Bronchial epithelial cell (primary cell): ENCODE results near the gene RBM19. TPM values are rescaled to one million over a fixed set of nuclear protein-coding genes. Genes with fewer than 3 reads are reported as not detected.

Experiments used
- DNase-seq: peaks from one replicate; pipeline ENCODE4 v3.0.0-alpha.2; 2010; ENCODE audit warnings: low read depth
- FAIRE-seq: peaks from 2 replicates; lab custom pipeline; 2011; peaks lifted over from hg19 to GRCh38; lab: Jason Lieb, UNC
- H3K27me3 ChIP-seq: 2 replicates; pipeline ENCODE4 v1.5.1; 2011; ENCODE audit warnings: low read length; ENCODE audit not compliant: control insufficient read depth, insufficient read depth
- H3K36me3 ChIP-seq: 2 replicates; pipeline ENCODE4 v1.5.1; 2011; ENCODE audit warnings: low read length; ENCODE audit not compliant: control insufficient read depth, insufficient read depth
- H3K4me3 ChIP-seq: 2 replicates; pipeline ENCODE4 v1.5.1; 2011; ENCODE audit warnings: mild to moderate bottlenecking, low read depth, low read length, control low read depth
- total RNA-seq: library from RNA; depleted of rRNA; stranded (reverse); fragments of >200 nt; gene quantifications from 2 replicates; pipeline ENCODE4 v1.2.1, GENCODE V29; 2014
- TF ChIP-seq, protein P1 (sequence below): IDR thresholded peaks from 2 replicates; pipeline ENCODE4 v1.5.1; 2011; ENCODE audit warnings: mild to moderate bottlenecking, moderate library complexity, low read length, control low read depth, inconsistent platforms; ENCODE audit not compliant: insufficient read depth, severe bottlenecking

RBM19 gene
- total RNA-seq, 1 donor from 2014 or later: 19.0 TPM

DNA sequence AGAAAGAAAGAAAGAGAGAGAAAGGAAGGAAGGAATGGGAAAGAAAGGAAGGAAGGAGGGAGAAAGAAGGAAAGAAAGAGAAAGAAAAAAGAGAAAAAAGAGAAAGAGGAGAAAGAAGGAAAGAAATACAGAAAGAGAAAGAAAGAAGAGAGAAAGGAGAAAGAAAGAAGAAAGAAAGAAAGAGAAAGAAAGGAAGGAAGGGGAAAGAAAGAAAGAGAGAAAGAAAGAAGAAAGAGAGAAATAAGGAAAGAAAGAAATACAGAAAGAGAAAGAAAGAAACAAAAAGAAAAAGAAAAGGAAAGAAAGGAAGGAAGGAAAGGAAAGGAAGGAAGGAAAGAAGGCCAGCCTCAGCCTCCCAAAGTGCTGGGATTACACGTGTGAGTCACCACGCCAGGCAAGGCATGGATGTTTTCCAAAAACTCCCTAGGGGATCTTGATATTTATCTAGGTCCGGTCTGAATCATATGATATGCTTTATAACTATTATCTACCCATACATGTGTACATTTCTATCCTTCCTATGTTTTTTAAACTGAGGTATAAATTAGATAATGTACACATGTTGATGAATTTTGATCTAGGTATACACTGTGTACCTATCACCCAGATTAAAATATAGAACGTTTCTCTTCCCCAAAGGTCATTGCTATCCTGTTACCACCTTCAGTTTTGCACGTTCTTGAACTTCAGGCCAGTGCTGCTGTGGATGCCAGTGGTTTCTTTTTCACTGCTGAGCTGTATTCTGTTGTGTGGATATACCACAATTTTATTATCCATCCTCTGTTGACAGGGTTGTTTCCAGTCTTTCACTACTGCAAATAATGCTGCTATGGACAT is 177.9 kb downstream of the RBM19 start:
- TF ChIP-seq, protein P1, sequence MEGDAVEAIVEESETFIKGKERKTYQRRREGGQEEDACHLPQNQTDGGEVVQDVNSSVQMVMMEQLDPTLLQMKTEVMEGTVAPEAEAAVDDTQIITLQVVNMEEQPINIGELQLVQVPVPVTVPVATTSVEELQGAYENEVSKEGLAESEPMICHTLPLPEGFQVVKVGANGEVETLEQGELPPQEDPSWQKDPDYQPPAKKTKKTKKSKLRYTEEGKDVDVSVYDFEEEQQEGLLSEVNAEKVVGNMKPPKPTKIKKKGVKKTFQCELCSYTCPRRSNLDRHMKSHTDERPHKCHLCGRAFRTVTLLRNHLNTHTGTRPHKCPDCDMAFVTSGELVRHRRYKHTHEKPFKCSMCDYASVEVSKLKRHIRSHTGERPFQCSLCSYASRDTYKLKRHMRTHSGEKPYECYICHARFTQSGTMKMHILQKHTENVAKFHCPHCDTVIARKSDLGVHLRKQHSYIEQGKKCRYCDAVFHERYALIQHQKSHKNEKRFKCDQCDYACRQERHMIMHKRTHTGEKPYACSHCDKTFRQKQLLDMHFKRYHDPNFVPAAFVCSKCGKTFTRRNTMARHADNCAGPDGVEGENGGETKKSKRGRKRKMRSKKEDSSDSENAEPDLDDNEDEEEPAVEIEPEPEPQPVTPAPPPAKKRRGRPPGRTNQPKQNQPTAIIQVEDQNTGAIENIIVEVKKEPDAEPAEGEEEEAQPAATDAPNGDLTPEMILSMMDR: no peak
- Histone ChIP-seq H3K4me3 (no peak overlapping the region), H3K27me3 (no peaks in the 10 kb centered on the region), H3K36me3 (no peaks in the 10 kb centered on the region)
- DNase-seq (peak; percentile 18), FAIRE-seq (no peak)

DNA sequence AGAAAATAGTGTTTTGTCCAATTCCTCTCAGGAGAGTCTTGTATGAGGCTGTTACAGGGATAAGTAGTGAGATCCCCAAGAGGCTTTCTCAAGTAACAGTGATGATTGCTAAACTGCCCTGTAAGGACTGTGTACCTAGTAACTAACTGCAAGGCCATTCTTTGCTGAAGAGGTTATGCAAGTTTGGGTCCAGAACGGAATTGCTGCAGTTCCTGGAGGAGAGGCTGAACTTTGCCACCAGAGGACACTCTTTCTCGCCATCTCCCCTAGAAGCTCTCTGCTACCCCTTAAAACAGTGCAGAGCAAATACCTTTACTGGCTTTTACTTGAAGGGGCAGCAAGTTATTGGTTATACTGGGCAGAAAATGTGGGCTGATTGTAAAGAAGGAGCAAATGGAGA is 180.0 kb downstream of the RBM19 start:
- Histone ChIP-seq H3K27me3 (no peaks in the 10 kb centered on the region), H3K36me3 (no peaks in the 10 kb centered on the region), H3K4me3 (no peak overlapping the region)
- DNase-seq (no peak), FAIRE-seq (no peak)
- TF ChIP-seq, protein P1: no peak

DNA sequence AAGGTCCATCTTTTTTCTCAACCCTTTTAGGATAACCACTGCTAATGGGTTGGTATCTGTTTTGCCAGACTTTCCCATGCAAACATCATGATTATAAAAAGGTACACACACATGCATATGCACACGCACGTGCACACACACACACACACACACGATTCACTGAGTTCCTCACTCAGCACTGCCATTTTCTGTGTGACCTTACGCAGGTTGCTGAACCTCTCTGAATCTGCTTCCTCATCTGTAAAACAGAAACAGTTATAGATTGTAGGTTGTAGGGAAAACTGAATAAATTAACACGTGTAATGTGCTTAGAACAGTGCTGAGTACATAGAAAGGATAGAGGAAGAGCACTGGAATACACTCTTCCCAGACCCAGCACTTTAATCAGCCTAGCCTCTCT is 182.3 kb downstream of the RBM19 start:
- Histone ChIP-seq H3K36me3 (no peaks in the 10 kb centered on the region), H3K27me3 (no peaks in the 10 kb centered on the region), H3K4me3 (no peak overlapping the region)
- FAIRE-seq (no peak), DNase-seq (no peak)
- TF ChIP-seq, protein P1: no peak

DNA sequence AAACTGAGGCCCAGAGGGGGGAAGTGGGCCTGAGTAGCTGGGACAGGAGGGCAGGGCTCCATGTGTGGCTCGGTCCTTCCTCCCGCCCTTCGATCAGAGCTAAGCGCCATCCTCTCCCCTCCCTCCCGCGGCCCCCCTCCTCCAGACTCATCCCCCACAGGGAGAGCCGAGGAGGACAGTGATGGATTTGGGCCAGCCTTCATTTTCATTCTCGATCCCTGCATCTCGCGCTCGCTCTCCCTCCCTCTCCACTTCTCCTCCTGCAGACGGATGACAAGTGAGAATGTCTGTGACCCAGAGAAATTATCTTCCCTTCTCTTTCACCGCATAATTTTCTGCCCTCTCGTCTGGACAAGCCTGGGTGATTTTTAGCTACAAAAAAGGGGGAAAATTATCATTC is 183.3 kb downstream of the RBM19 start:
- Histone ChIP-seq H3K27me3 (no peaks in the 10 kb centered on the region), H3K4me3 (no peak overlapping the region), H3K36me3 (no peaks in the 10 kb centered on the region)
- no peak for DNase-seq
- TF ChIP-seq, protein P1: no peak
- no peak for FAIRE-seq

DNA sequence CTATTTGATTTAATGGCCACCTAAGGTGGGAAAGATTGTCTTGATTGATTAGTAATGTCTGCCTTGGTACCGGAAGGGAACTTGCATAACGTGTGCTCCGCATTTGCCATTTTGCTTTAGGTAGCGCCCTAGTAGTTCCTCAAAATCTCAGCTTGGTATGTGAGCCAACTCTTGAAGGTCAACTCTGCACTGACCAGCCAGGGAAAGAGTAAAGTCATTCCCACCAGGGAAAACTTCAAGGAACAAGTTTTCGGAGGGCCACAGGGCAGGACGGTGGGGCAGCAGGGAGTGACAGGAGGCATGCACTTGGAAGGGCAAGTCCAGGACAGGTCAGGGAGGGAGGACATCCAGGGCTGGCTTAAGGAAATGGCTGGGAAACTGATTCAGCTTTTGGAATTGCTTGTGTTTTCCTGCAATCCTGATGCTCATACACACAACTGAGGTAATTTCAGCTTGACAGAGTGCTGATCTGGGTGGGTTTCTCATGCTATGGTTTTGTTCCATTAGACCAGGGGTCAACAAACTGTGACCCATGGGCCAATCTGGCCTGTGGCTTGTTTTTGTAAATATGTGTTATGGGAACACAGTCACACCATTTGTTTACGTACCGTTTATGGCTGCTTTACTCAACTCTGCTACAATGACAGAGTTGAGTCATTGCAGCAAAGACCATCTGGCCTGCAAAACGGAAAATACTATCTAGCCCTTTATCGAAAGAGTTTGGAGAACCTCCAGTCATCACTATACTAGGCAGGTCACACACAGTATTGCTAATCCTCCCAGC is 184.5 kb downstream of the RBM19 start:
- Histone ChIP-seq H3K27me3 (no peaks in the 10 kb centered on the region), H3K36me3 (no peaks in the 10 kb centered on the region), H3K4me3 (no peak overlapping the region)
- no peak for FAIRE-seq
- DNase-seq: no peak
- TF ChIP-seq, protein P1: no peak
